D341Med (cell line): Measurements from ENCODE around the gene LMNTD1.

ENCODE experiments used
- DNase-seq: peaks from one replicate; pipeline ENCODE4 v3.0.0; 2012; ENCODE audit warnings: low spot score

The LMNTD1 gene

DNA sequence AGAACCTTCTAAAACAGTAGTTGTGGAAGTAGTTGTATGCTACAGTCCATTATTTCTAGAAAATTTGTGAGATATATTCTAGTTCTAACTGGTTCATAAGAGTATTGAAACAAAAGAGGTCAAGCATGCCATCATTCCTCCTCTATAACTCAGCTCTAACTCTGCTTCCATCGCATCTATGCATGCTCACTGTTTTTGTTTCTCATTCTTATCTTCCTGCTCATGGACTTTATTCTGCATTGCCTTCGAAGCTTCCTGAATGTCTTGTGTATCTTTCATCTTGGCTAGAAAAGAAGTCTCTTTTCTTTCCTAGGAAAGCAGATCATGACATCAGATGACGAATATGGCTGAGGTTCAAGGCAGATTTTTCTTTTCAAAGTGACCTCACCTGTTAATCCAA is 402 bp downstream of the LMNTD1 start:
- DNase-seq: no peak

DNA sequence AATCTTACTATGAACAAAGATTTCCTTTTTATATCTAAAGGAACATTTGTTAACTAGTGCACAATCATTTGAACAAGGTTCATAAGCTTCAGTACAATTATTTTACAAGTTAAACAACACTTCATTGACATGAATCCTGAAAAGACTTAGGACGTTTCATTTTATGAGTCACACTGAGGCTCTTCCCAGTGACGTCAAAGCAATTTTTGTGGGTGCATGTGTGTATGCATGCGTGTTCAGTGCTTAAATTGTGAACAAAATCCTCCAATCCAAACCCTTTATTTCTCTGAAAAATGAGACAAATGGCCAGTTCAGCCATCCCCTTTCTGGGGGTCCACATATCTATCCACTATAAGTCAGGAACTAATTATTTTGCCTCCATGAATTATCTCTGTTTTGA is 2.9 kb downstream of the LMNTD1 start:
- DNase-seq: no peak

DNA sequence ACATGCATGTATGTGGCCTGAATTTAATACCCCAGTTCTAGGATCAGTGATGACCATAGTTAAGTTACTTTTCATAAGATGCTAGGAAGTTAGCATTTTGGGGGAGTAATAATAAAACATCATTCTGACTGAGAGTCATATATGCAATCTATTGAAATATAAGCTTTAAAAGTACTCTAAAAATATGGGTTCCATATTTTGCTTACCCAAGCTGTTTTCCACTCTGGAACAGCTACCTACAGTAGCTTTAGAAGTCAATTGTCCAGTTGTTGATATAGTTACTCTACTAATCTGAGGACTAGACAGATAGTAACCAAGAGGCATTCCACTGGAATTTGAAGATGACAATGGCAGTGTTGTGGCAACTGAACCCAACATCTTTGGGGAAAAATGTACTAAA is 4.0 kb downstream of the LMNTD1 start:
- DNase-seq: no peak

DNA sequence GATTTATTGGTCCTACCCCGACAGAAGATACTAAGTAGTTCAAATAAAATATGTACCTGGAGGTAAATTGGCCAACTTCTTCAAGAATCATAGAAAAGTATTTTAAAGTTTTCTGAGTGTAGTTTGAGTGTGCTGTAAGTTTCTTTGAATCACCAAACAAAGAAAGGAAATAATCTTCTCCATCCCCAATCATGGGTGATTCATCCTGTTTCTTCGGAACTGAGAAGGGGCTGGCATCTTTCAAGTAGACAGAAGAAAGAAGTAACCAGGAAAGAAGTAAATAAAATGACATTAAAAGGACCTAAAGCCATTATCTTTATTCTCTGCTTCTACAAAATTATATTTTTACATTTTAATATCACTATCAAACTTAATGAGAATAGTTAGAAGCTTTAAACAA is 6.8 kb downstream of the LMNTD1 start:
- no peak for DNase-seq

DNA sequence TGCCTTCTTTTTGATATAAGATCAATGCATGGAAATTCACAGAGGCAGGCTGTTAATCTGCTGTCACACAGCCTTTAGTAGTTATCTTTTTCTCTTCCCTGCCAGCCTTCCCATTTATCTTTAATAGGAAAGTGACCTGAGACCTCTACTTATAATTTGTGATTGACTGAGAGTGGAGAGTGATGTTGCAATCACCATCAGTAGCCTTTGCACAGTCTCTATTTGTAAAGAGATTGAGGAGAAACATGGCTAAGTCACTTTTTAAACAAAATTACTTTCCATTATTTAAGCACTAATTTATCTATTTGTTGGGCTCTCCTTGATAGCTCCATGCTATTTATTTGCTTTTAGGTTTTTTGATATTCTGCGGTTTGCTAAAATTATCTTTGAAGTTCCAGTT is 19.9 kb downstream of the LMNTD1 start:
- no peak for DNase-seq

DNA sequence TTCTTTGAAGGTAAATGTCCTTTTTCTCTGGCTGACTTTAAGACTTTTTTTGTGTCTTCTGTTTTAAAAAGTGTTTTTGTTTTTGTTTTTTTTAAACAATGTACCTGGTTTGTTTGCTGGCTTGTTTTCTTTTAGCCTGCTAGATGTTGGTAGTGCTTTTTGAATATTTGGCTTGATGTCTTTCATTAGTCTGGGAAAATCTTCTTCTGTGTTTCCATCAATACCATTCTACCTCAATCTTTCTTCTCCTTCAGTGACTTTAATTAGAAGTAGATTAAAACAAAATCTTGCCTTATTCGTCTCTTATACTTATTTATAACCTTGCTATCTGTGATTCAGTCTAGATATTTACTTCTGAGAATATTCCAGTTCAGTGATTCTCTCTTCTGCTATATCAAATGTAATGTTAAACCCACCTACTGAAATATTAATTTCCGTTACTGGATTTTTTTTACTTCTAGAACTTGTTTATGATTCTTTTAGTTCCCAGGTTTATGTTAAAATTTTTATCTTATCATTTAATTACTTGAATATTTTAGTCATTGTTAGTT is 21.5 kb downstream of the LMNTD1 start:
- no peak for DNase-seq

DNA sequence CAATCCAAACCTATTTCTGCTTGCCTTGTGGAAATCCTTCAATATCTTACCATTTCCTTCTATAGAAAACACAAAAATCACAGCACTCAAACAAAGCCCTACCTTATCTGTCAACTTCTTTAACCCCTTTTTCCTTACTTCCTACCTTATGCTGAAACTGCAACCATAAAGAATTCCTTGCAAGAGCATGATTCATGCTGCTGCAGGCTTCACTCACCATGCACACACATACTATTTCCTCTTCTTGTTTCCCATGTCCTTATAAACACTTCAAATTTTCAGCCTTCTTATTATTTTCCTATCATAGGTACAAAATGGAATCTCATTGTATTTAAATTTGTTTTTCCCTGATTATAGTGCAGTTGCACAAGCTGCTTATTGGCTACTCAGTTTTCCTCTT is 23.3 kb downstream of the LMNTD1 start:
- DNase-seq: no peak

DNA sequence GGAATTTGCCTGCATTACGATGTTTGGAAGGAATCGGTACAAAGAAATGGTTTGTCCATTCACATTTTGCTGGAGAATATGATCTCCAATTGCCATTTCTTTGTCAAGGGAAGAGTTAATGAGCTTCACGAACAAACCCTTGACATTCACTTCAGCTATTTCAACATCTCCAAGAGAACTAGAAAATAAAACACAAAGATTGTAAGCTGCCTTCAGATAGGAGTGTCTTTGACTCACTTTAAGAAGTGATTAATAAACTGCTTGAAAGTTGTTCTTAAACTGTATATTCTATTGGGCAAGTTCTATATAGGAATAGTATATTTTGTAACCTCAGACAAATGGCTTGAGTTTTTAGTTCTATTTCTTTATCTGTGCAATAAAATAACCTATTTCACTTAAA is 26.3 kb downstream of the LMNTD1 start:
- DNase-seq: no peak

DNA sequence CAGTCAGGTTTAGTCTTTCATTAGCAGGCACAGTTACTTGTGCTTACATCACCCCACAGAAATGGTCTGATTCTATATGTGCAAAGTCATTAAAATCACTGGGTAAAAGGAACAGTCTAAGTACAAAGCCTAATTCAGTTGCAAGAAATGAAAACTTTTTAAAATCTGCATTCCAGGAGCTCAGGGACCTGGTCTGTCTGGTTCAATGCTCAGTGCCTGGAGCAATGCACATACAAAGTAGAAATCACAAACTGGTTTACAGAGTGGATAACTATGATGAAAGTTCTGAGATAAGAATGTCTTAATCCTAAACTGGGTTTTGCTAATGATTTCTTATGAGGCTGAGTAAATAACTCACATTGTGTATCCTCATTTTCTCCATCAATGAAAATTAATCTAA is 28.7 kb downstream of the LMNTD1 start:
- DNase-seq: no peak

DNA sequence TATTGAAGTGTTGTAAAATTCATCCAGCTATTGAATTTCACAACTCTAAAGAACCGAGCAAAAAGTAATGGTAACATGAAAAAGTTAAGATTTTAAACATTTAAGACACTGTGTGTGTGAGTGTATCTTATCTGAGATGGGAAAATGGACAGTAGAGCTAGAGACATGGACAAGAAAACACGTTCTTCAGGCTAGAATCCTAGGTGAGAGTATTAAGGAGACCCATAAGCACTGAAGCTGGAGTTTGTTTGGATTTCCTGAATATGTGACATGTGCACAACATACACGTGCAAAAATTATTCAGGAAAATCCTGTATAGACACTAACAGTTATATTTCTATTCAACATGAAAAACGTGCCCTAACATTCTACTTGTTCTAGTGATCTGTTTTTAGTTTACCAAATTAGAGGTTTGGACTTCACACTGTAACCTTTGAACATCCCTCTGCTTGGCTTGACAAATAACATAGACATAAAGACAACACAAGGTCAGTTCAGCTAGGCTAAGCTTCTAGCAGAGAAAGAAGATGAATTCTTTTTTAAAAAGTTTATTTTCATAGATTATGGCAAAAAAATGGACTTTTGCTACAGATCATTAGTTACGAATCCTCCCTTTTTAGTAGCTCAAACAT is 31.3 kb downstream of the LMNTD1 start:
- no peak for DNase-seq

DNA sequence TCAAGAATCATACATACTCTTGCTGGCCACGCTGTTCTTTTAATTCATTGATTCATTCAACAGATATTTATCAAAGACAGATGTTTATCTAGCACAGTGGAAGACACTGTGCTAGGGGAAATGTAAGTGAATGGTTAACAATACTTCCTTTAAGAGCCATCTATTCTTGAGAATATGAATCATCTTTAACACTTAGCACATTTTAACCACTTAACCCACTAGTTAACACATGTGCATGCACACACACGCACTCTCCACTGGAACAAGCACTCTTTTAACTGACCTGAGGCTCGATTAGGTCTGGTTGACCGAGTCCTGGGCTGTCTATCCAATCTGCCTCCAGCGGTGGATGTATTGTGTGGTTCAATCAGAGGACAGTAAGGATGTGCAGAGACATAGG is 34.6 kb downstream of the LMNTD1 start:
- no peak for DNase-seq

DNA sequence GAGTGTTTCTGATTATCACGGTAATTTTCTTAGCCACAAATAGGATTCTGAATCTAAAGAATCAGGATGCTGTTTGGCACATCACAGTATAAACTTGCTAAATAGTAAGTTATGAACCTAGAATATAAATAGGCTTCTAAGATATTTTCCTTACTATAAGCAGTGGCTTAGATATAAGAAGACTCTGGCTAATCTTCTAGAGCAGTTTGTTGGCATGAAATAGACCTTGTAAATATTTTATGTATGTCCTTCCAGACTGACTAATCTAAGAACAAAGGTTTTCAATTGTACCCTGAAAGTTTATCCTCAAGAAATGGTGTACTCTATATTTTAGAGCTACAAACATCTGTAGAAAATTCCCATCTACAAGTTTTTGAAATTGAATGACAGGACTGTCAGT is 48.3 kb downstream of the LMNTD1 start:
- DNase-seq: no peak

DNA sequence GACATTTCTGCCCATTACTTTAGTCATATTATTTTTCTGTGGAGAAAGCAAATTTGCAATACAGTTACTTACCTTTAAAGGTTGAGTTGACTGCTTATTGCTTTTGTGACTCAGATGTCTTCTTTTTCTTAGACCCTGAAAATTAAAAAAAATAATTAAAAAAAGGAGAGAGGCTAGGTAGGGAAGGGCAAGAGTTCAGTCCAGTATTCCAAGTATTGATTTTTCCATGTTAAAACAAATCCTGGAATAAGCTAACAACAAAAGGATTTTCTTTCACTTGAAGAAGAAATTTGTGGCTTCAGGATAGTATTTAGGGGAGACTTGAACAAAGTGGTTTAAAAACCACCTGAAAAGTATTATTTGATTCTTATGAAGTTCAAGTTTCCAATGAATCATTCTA is 49.4 kb downstream of the LMNTD1 start:
- DNase-seq: no peak

DNA sequence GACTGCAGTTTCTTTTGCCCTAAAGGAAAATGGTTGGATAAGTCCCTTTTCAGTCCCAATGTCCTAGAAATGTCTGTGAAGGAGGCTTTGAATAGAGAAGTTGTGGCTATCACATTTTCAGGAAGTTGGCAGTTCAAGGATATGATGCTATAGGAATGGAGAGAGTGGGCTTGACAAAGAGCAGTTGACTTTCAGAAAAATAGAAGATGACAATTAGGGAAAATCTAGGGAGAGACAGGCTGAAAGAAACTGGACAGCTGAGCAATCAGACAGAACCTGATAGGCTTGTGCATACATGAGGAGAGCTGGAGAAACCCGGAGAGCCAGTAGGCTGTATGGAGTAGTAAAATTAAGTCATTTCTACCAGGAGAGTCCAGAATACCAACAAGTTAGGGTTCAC is 50.5 kb downstream of the LMNTD1 start:
- DNase-seq: no peak

DNA sequence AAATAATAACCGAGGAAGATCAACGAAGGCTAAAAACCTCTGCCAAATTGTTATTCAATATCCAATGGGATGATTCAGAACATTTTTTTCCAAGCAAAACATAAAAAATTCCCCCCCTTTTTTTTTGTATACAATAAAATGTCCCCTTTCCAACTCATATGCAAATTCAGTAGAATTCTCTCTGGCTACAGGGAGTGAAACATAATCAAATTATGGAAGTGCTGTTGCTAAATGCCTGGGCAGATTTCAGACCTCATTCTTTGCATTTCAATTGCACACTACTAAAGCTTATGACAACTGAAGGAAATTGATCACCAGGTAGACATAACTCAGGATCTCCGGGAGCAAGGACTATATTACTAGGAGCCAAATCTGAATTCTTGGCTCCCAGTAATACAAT is 51.0 kb downstream of the LMNTD1 start:
- no peak for DNase-seq

DNA sequence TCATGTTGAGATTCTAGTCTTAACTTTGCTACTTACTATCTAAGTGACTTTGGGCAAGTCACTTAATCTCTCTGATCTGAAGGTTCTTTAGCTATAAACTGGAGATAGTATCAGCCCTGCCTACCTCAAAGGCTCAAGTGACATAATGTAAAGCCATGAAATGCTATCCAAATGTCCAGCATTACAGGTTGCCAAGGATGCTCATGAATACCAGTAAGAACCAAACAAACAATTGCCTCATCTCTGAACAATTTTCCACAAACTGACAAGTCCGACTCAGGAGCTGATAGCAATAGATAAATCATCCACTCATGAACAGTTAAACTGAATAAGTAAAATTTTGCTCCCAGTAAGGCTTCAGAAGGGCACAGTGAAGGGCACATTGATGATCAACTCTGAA is 51.5 kb downstream of the LMNTD1 start:
- no peak for DNase-seq

DNA sequence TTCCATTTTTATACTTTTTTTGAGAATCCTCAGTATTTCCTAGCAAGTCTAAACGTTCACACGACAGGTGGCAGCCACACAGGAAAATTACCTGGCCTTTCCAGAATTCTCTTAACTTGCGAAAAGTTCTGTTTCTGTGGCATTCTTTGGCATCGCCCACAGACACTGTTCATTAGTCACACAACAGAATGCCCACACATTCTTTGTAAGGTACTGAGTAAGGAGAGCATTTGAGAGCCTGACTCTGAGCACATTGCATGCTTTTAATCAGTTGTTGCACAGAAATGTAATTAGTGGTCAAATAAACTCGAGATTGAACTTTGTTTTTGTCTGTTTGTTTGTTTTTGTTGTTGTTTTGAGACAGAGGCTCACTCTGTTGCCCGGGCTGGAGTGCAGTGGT is 52.4 kb downstream of the LMNTD1 start:
- DNase-seq: no peak

DNA sequence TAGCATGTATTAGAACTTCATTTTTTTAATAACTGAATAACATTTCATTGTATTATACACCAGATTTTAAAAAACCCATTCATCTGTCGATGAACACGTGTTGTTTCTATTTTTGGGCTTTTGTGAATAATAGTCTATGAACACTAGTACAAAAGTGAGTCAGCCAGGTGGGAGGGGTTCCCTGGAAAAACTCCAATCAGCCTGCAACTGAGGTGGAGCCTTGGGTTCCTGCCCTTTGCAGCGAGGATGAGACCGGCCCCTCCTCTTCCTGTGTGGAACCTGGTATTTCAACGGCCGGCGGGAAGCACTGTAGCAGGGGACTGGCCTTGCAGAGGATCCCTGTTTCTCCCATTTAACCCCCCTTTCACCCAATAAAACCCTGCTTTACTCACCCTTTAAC is 56.1 kb downstream of the LMNTD1 start:
- DNase-seq: no peak

DNA sequence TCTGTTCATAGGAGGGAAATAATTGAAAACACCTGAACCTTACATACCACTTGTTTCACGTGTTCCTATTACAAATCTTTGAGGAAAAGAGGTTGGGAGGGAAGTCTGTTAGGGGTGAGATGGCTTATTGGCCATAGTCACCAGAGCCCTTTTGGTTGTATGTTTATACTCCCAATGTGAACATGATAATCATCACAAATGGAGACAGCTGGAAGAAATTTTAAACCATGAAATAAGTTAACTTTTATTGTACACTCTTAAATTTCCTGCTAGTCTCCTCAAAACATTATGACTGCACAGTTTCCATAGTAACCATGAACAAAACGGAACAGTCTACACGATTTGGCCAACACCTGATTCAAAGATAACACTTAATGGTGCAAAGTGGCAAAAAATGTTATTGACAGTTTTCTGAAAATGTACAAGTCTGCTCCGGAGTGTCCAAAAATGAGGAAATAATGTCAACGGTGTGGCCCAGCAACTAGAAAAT is 56.9 kb downstream of the LMNTD1 start:
- DNase-seq: no peak

DNA sequence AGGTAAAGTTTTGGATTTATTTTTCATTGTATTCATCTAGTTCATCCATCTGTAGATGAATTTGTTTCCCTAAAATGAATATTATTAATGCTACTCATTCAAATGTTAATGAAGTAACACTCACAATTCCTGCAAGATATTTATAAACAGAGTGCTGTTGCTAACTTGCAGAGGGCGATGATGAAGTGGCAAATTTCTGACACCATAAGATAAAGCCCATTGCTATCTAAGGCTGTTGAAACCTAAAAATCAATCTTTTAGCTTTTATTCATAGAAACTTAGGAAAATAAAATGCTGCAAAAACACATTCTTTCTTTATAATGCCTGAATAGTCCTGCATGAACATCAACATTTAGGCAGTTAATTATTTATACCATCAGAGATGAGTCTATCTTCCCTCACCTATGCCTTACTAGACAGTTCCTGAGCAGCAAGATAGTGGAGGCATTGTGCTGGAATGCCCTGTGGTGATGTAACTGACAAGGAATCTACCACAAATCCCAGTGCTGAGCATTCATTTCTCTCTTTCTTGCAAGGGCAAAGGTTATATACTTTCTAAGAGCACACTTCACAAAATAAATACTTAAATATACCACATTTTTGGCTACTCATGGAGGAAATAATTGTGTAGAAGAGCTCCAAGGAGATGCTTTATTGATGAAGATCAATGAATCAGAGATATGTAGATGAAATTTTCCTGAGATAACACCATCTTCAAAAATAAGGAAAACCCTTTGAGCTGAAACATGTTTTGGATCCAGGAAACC is 57.6 kb downstream of the LMNTD1 start:
- DNase-seq: no peak

DNA sequence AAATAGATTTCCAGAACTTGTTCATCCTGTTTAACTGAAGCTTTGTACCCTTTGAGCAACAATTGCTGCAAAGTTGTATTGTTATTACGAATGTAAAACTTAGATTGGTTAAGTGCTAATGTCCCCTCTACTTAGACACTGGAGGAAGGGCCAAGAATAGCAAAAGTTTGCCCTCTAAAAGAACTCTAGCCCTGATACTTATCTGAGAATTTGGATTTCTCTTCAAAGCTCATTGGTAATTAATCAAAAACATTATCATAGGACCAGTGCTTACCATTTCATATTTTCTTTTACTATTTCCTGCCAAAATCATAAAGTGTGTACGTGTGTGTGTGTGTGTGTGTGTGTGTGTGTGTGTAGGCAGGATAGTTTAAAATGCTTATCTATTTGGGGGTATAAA is 58.2 kb downstream of the LMNTD1 start:
- DNase-seq: no peak

DNA sequence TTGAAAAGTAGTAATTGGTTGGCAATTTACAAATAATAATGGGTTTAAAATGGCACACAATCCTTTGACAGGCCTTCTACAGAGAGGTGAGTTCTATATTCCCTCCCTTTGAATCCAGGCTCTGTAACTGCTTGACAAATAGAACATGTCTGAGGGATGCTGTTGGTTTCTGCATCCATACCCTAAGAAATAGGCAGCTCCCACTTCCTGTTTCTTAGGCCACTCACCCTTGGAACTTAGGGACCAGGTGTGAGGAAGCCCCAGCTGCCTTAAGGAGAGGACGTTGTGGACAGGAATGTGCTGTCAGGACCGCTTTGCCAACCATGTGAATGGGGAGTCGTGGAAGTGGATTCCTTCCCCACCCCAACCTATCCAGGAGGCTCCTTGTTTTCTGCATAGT is 59.4 kb downstream of the LMNTD1 start:
- DNase-seq: no peak

DNA sequence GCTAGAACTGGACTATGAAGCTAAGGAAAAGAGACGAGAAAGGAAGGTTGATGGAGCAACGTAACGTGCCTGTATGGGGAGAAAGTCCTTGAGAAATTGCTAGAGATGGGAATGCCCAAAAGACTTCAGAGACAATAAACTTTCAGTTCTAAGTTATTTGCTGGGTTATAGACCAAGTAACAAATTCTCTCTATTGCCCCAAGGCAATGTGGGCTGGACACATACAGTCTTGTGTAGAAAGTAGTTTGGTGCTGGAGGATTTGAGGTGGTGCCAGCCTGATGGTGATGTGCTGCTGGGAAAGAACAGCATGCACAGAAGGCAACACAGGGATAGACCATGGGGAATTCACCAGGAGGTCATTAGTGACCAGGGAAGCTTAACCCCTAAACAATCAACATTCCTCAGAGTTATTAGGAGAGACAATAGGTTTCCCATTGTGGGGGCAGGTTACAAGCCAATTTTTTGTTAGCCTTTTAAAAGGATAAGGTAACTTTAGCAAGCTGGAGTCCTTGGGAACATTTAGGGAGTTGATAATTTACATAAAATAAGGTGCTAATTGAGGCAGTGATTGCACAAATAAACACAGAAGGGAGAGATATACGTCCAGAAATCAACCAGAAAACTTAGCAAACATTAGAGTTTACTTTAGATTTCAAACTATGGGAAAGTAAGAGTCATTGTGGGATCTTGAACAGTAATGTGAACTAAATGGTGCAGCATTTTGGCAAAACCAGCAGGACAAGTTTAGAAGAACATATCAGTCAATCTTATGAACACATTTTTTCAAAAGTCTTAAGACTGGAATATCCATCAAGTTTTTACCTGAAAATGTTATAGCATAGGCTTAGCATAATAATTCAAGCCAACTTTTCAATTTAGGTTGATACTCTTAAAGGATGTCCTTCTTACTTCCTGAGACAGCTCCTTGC is 61.4 kb downstream of the LMNTD1 start:
- DNase-seq: no peak
